22Rv1 (cell line): Measurements from ENCODE around the gene GABBR1.

Experiments
- H3K27ac ChIP-seq: fragments of 450-650 bp; 2 replicates; pipeline ENCODE4 v1.5.1; 2017
- ZFX ChIP-seq: fragments of 450-650 bp; IDR thresholded peaks from 2 replicates; pipeline ENCODE4 v1.6.1; 2017; ENCODE audit warnings: antibody characterized with exemption, borderline replicate concordance
- TF ChIP-seq, protein P1 (sequence below): fragments of 450-650 bp; IDR thresholded peaks from 2 replicates; pipeline ENCODE4 v1.5.1; 2017; ENCODE audit warnings: mild to moderate bottlenecking

Gene GABBR1

DNA sequence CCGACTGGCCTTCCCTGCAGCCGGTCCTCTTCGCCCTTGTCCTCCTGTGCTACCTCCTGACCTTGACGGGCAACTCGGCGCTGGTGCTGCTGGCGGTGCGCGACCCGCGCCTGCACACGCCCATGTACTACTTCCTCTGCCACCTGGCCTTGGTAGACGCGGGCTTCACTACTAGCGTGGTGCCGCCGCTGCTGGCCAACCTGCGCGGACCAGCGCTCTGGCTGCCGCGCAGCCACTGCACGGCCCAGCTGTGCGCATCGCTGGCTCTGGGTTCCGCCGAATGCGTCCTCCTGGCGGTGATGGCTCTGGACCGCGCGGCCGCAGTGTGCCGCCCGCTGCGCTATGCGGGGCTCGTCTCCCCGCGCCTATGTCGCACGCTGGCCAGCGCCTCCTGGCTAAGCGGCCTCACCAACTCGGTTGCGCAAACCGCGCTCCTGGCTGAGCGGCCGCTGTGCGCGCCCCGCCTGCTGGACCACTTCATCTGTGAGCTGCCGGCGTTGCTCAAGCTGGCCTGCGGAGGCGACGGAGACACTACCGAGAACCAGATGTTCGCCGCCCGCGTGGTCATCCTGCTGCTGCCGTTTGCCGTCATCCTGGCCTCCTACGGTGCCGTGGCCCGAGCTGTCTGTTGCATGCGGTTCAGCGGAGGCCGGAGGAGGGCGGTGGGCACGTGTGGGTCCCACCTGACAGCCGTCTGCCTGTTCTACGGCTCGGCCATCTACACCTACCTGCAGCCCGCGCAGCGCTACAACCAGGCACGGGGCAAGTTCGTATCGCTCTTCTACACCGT, 79.5 kb downstream of the GABBR1 start:
- no peak overlapping the region for H3K27ac ChIP-seq
- no peak for TF ChIP-seq ZFX
- TF ChIP-seq, protein P1, sequence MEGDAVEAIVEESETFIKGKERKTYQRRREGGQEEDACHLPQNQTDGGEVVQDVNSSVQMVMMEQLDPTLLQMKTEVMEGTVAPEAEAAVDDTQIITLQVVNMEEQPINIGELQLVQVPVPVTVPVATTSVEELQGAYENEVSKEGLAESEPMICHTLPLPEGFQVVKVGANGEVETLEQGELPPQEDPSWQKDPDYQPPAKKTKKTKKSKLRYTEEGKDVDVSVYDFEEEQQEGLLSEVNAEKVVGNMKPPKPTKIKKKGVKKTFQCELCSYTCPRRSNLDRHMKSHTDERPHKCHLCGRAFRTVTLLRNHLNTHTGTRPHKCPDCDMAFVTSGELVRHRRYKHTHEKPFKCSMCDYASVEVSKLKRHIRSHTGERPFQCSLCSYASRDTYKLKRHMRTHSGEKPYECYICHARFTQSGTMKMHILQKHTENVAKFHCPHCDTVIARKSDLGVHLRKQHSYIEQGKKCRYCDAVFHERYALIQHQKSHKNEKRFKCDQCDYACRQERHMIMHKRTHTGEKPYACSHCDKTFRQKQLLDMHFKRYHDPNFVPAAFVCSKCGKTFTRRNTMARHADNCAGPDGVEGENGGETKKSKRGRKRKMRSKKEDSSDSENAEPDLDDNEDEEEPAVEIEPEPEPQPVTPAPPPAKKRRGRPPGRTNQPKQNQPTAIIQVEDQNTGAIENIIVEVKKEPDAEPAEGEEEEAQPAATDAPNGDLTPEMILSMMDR = peak; percentile 43

DNA sequence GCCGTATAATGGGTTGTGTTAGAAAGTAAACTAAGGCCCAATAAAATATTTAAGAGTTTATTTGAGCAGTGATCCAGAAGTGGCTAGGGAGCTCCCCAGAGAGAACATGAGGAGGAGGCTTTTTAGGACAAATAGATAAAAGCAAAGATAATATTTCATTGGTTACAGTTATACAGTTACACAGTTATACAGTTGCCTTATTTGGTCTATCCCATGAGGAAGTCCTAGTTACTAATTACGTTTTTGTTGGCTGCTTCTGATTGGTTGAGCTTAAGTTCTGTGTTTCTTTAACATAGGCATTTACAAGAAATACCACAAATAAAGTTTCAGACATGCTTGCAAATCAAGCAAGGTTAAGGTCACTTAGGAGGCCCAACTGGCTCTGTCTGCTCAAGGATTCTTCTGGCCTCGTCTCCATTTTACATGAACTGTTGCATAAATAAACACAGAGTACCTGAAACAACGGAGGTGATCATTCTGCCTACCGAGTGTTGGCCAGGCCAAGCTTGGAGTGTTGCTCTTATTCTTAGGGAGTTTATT, 80.4 kb downstream of the GABBR1 start:
- no peak overlapping the region for H3K27ac ChIP-seq
- TF ChIP-seq ZFX = no peak
- TF ChIP-seq, protein P1 = no peak

DNA sequence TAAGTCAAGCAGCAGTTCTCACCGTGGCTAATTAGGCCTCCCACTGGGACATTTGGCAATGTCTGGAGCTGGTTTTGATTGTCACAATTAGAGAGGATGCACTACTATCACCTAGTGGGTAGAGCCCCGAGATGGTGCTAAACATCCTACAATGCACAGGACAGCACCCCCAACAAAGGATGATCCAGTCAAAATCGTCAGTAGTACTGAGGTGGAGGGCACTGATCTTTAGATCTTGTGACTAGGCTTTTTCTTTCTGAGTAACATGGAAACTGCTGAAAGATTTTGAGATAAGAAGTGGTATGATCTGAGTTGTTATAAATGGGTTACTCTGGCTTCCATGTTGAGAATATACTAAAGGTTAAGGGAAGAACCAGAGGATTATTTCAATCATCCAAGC, 85.4 kb downstream of the GABBR1 start:
- H3K27ac ChIP-seq = no peak overlapping the region
- no peak for TF ChIP-seq ZFX

DNA sequence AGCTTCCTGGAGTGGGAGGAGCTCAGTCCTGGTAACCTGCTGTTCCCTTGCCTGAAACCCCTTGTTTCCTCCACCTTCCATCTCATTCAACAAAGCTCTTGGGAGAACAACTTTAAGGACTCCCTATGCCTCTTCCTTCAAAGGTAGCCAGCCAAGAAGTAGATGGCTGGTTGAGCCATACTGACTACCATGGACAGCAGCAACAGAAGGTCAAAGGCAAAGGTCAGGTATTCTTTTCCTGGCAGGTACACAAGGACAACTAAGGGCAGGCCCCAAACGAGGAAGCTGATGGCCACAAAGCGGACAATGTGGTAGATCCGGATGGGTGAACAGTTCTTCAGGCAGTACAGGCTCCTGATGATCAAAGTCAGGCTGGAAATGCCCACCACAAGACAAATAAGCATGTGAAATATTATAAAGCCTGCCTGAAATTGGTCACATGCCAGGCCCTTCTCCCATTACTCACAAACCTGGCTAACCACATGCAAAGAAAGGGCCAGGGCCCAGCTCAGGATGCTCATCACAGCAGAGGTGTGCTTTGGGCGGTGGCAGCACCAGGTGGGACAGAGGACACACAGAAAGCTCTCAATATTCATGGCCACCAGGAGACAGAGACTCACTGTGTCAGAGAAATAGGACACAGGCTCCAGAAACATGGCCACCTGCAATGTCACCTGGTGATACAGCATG, 95.1 kb downstream of the GABBR1 start:
- TF ChIP-seq, protein P1 = no peak
- H3K27ac ChIP-seq = no peak overlapping the region

DNA sequence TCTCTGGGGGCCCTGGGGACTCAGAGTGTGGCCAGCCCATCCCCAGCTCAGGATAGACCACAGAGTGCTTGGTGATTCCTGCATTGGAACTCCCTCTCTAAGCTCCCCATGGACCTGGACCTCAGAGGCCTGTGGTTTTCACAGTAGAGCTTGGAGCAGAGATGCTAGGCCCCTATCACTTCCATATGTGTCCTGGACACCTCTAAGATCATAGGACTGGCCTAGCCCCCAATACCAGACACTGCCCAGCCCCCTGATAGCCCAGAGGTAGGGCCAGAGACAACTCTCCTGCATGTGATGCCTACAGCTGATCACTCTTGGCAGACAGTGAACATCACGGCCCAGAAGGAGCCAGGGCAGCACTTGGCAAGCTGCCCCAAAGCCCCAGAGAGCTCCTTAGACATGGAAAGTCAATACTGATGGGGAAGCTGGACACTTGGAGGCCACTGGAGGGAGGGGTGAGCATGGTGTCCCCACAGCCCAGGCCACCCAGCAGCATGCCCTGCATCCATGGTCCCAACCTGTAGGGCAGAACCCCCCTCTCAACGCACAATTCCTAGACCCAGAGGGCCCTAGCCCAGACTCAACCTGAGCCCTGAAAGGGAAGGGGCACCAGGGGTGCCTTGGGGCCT, 100.5 kb downstream of the GABBR1 start:
- no peak overlapping the region for H3K27ac ChIP-seq
- TF ChIP-seq ZFX = no peak
- TF ChIP-seq, protein P1 = no peak

DNA sequence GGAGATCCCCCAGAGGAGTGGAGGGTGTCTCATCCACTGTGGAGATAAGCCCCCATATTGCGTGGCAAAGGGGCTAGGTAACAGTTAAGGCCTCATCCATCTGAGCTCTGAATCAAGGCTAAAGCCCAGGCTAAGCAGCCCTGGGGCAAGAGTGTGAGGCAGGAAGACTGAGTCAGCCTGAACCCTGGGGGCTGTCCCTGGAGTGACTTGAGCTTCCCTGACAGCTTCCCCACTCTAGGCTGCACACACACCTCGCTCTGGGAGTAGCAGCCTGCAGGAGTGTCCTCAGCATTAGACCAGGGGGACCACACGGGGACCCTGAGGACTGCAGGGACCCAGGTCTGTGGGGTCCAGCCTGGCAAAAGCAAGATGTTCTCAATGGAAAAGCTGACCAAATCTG, 101.3 kb downstream of the GABBR1 start:
- TF ChIP-seq ZFX = no peak
- TF ChIP-seq, protein P1 = no peak
- H3K27ac ChIP-seq = no peak overlapping the region

DNA sequence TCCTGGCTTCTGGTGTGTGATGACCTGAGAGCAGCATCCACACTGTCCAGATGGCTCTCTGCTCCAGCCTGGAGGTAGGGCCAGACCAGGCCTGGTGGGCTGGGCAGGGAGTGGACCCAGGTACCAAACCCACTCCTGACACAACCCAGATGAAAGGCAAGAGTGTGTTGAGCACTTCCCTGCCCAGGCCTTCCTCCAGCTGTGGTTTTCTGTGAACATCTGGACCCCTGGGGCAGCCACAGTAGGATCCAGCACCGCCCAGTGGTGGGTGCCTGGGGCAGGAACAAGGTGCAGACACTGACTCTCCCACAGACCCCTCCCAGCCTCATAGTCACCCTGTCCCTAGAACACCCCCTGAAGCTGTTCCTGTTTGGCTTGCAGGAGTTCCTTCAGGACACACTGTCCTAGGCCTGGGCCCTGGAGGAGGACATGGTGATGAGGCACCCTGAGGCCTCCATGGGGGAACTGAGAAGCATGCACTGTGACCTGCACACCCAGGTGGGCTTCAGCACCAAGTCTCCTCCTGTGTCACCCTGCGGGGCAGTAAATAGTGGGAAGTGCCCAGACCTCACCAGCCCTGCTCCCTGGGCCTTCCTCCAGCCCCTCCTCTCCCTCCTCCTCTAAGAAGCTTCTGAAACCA, 102.2 kb downstream of the GABBR1 start:
- H3K27ac ChIP-seq = no peak overlapping the region
- TF ChIP-seq, protein P1 = no peak
- TF ChIP-seq ZFX = no peak
